Embryonic facial prominence (tissue), 1 donor: Measurements from ENCODE around the gene NID1.
A peak's percentile ranks its signal among the peaks of the same experiment; 100 is the strongest.

Experiments
- DNase-seq: peaks from one replicate; pipeline ENCODE4 v3.0.0-alpha.2; 2016; ENCODE audit errors: extremely low spot score

The NID1 gene

DNA sequence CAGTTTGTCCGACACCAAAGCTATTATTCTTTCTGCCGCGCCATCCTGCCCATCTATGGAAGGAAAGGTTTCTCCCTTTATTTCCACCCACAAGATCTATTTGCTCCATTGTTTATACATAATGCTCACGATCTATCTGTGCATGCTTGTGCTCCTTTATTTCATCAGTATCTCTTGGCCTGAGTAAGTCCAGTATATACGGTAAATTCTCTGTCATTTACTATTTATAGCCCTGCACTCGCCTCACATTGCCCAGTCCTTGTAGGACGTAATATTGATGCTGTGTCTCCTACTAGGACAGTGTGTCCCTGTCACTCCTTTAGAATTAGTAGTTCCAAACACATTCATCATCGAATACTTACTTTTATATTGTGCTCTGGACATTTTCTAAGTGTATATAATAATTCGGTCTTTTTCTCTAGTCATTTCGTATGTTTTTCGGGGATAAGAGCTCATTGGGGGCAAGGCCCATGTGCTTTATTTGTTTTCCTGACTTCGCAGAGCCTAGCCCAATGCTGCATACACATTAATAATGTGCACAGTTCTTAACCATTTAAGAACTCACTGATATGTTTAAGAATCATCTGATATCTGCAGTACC lies 3.1 kb upstream of the NID1 start:
- DNase-seq: no peak

GRCh38 chr1:236066828-236067386 lies 2.0 kb upstream of the NID1 start:
- no peak for DNase-seq

DNA sequence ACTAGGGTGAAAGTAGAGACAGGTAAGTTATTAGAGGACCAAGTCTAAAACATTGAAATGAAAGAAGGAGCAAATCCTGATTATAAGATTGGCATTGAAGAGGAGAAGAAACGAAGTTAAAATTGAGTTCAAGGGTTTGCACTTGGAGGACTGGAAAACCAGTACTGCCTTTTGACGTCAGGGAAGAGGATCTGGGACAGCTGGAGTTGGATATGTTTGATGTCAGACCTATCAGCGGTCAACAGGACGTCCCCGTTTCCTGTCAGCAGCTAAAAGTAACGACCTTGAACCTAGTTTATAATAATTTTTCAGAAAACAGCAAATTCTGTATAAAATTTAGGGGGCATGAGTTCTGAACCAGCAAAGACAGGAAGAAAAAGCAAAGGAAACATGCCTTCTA lies 1.2 kb upstream of the NID1 start:
- no peak for DNase-seq

GRCh38 chr1:236065509-236066005 lies 667 bp upstream of the NID1 start:
- DNase-seq: no peak

DNA sequence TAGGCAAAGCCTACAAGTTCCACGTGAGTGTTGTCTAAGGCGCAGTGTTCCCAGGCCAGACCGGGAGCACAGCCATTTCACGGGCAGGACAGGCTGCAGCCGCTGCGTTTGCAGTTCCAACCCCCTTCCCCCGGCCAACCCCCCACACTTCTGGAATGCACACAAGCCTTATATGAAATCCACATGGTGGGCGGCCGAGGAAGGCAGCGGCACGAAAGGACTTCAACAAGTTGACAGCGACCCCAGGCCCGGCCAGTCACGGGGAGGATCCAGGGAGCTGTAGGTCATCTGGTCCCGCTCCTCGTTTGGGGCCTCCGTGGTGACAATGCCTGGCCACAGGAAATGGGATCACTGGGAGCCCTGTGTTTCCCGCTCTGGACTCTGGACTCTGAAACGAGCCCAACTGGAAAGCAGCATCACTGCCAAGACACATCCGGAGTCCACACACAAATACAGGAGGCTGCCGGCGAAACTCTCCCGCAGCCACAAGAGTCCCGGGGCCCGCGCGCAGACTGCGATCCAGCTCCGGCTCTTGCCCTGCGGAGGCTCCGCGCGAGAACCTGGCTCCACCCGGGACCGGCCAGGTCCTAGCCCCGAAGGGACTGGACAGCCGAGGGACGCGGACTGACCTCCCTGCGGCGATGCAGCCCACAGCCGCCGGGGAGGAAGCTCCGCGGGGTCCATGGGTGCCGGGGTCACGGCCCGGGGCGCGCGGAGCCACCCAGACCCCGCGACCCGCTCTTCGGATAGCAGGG lies 794 bp downstream of the NID1 start:
- DNase-seq: peak; percentile 38

DNA sequence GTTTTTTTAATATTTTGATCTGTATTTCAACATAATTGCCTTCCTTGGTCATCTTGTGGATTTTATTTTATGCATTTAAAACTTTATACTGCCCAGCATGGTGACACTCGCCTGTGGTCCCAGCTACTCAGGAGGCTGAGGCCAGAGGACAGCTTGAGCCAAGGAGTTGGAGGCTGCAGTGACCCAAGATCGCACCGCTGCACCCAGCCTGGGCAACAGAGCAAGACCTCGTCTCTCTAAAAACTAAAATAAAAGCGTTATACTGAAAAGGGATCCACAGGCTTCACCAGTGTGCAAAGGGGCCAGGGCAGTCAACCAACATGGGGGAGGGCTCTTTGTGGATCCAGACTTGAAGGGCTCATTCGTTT lies 1.4 kb downstream of the NID1 start:
- DNase-seq: no peak

- DNase-seq: no peak
Observed at GRCh38 chr1:236060286-236060685, 4.6 kb downstream of the NID1 start.

- DNase-seq: no peak
Observed at GRCh38 chr1:236059011-236059410, 5.9 kb downstream of the NID1 start.

- no peak for DNase-seq
Observed at GRCh38 chr1:236058141-236058934, 6.6 kb downstream of the NID1 start.

GRCh38 chr1:236057546-236057945 lies 7.3 kb downstream of the NID1 start:
- no peak for DNase-seq

GRCh38 chr1:236052232-236052993 lies 12.5 kb downstream of the NID1 start:
- DNase-seq: no peak

DNA sequence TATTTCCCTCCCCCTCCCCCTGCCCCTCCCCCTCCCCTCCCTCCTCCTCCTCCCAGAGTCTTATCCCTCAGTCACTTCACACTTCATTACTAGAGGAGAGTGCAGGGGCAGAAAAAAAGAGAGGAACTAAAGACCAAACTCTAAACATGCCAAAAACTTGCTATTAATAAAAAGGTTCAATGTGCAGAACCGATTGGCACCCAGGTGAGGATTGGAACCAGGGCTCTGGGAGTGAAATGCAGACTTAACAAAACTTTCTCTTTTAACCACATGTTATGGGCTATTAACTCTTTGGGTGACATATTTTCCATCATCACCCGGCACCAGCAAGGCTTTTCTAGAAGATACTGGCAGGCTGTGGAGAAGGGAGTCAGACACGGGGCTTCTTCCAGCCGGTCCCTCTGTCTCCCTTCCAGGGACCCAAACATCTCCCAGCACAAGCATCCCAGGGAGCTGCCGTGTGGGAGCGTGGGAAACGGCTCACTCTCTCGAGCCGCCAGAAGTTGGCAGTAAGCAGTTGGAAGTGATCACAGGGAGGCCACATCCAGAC lies 13.6 kb downstream of the NID1 start:
- no peak for DNase-seq

DNA sequence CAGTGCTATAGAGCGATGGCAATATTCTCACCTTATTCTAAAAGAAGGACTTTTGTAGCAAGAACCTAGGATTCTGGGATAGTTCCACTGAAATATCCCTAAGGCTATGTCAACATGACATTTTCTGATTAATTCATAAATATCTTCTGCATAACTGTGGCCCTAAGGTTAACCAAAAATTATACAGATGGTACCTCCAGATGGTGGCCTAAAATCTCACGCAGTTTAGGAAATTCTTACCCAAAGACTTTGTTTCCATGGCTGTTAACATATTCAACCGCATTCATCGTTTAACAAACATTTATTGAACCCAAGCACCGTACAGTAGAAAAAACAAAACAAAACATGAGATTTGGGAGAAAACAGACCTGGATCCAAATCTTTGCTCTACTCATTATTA lies 19.1 kb downstream of the NID1 start:
- no peak for DNase-seq

DNA sequence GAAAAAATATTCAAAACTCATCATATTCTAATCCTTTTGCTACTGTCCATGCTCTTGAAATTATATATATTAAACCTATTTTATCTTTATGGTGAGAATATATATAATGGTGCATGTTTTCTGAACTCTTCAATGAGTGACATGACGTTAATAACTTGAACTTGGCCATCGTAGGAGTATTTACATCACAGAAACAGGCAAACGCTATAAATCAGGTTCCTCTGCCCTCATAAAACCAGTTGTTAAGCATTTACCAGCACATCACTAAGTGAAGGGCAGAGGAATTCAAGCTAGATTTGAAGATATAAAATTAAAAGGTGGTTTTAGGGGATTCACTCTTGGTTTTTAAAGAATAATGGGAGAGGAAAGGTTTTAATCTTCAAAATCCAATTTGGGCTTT lies 20.5 kb downstream of the NID1 start:
- DNase-seq: no peak

- DNase-seq: no peak
Observed at GRCh38 chr1:236041631-236042618, 23.0 kb downstream of the NID1 start.

DNA sequence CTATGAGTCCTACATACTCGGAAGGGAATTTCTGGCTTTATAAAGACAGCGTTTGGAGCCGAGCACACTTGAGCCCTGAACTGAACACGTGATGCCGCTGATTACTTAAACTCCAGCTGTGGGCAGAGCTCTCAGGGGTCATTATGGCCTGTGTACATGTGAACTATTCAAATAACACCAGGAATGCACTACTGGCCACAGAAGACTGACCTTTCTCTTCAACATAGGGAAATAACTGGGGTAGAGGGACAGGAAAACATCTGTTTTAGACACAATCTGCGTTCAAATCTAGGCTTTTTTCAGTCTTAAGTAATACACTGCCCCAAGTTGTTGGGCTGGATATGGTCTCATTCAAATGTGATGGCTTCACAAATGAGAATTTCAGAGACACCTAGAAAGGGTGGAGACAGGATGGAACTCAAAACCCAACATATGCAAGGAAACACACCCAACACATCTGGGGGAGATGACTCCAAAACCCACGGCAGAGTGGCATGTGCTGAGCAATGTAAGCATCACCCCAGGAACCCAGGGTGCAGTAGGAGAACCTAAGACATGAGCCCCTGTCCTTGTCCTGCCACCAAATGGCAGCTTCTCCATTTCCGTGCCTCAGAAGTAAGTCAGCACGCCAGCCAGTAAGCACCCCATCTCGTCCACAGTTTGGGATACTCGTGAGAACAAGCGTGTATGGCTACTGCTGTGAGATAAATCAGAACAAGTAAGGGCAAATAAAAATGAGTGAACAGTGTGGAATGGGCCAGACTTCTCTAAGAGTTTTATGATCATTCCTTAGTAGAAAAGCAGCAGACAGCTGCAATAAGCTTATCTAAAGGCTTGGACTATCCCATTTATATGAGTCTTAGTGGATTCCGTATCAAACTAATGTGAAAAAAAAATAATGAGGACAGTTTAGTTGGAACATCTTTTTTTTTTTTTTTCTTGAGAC lies 24.9 kb downstream of the NID1 start:
- DNase-seq: no peak

DNA sequence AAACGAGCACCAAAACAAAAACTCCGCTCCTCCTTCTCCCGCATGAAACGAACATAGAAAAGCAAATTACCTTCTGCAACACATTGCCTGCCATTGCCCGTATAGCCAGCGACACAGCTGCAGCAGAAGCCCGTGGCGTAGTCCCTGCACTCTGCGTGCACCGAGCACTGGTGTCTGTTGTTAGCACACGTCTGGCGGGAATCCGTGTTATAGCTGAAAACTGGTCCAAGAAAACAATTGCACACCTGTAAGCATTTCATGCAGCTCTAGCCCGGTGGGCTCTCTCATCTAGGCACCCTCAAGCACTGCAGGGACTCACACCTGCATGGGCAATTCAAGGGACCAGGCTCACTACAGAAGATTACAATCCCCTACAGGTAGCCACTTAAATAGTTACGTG lies 26.9 kb downstream of the NID1 start:
- no peak for DNase-seq

DNA sequence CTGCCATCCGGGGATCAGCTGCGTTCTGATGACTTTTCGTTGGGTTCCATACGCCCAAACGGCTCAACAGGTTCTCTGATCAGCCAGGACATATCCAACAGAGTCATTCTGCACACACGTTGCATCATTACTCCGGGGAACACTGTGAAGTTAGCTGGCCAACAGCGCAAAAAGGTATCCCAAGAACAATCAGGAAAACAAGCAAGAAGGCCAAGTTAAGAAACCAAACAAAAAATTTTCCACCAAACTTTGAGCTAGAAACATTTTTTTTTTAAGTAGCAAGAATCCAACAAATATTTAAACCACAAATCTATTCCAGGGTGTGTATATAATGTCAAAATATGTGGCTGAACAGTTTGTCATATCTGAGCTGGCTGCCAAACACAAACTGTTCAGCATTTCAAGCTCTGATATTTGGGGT lies 29.2 kb downstream of the NID1 start:
- DNase-seq: no peak

GRCh38 chr1:236033336-236033735 lies 31.6 kb downstream of the NID1 start:
- no peak for DNase-seq
